ENCODE measurements around the gene DSCAML1. TPM values are rescaled to one million over a fixed set of nuclear protein-coding genes. Genes with fewer than 3 reads are reported as not detected.

DSCAML1 gene
- total and polyA plus RNA-seq, 4 donors, result 0.18 to 1.5 (median 1.1) TPM

DNA sequence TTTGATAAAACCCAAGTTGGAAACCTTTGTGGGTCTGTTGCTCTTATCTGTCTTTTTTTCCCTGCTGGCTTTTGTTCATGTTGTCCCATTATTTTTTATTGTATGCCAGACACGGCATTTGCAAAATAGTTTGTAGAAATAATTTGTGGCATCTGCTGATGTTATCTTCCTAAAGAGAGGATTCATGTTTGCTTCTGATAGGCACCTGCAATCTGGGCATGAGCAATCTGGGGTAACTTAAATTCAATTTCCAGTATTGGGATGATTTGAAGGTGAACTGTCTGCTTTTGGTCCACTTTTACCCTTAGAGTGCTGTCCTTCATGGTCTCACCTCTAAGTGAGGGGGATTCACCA lies 342.5 kb downstream of the DSCAML1 start:
- ATAC-seq (ENCODE audit: insufficient read depth, low FRiP score), result no peak
- TF ChIP-seq, protein P1, sequence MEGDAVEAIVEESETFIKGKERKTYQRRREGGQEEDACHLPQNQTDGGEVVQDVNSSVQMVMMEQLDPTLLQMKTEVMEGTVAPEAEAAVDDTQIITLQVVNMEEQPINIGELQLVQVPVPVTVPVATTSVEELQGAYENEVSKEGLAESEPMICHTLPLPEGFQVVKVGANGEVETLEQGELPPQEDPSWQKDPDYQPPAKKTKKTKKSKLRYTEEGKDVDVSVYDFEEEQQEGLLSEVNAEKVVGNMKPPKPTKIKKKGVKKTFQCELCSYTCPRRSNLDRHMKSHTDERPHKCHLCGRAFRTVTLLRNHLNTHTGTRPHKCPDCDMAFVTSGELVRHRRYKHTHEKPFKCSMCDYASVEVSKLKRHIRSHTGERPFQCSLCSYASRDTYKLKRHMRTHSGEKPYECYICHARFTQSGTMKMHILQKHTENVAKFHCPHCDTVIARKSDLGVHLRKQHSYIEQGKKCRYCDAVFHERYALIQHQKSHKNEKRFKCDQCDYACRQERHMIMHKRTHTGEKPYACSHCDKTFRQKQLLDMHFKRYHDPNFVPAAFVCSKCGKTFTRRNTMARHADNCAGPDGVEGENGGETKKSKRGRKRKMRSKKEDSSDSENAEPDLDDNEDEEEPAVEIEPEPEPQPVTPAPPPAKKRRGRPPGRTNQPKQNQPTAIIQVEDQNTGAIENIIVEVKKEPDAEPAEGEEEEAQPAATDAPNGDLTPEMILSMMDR (IDR thresholded peaks at IDR 0.05; ENCODE audit: control extremely low read depth, extremely low read depth), result no peak

DNA sequence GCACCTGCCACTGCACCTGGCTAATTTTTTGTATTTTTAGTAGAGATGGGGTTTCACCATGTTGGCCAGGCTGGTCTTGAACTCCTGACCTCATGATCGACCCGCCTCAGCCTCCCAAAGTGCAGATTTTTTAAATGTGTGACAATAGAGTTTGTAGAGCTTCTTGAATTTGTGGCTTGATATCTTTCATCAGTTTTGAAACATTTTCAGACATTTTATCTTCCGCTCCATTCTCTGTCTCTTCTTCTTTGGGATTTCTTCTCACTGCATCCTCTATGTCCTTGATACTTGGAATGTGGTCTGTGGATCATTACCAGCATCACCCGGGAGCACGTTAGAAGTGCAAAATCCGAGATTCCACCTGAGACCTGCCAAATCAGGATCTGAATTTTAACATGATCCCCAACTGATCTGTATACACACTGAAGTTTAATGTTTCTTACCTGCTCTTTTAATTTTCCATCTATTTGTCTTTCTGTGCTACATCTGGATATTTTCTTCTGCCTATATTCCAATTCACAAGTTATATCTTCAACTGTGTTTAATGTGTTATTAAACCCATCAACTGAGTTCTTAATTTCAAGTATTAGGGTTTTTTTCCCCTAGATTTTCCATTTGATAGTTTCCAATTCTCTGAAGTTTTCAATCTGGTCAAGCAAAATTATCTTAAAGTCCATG lies 343.0 kb downstream of the DSCAML1 start:
- ATAC-seq (ENCODE audit: insufficient read depth, low FRiP score), result no peak
- WGBS, 2 donors, result 89 to 93% methylated on average over 6 of the region's 6 CpGs
- Histone ChIP-seq H3K27me3 (ENCODE audit: control insufficient read depth in 3 of 3, insufficient read depth in 3 of 3, low read length in 2 of 3) (no peaks in the 10 kb centered on the region), H3K9ac (ENCODE audit: insufficient read depth in 1 of 2, low read length in 2 of 2) (no peak overlapping the region), H3K4me3 (no peak overlapping the region), H3K36me3 (ENCODE audit: control insufficient read depth in 4 of 4, insufficient read depth in 4 of 4, low read length in 4 of 4) (no peaks in the 10 kb centered on the region), H3K9me3 (ENCODE audit: control insufficient read depth in 4 of 4, insufficient read depth in 3 of 4, low read length in 3 of 4) (peaks cover 0 to 8% (median 0%) of the 10 kb centered on the region in 4 donors), H3K27ac (ENCODE audit: low read depth in 1 of 2, low read length in 1 of 2) (no peak overlapping the region), H3K4me1 (ENCODE audit: control insufficient read depth in 5 of 5, insufficient read depth in 5 of 5, low read length in 5 of 5) (peaks cover 0 to 4% (median 0%) of the 10 kb centered on the region in 5 donors)
- DNase-seq, result no peak
- TF ChIP-seq, protein P1 (IDR thresholded peaks at IDR 0.05; ENCODE audit: control extremely low read depth, extremely low read depth), result no peak

More for the DNA sequence above, 342.5 kb downstream of the DSCAML1 start:
- Histone ChIP-seq H3K9me3 (ENCODE audit: control insufficient read depth in 4 of 4, insufficient read depth in 3 of 4, low read length in 3 of 4) (peaks cover 0 to 8% (median 0%) of the 10 kb centered on the region in 4 donors), H3K4me3 (no peak overlapping the region), H3K27me3 (ENCODE audit: control insufficient read depth in 3 of 3, insufficient read depth in 3 of 3, low read length in 2 of 3) (no peaks in the 10 kb centered on the region), H3K27ac (ENCODE audit: low read depth in 1 of 2, low read length in 1 of 2) (no peak overlapping the region), H3K9ac (ENCODE audit: insufficient read depth in 1 of 2, low read length in 2 of 2) (no peak overlapping the region), H3K36me3 (ENCODE audit: control insufficient read depth in 4 of 4, insufficient read depth in 4 of 4, low read length in 4 of 4) (no peaks in the 10 kb centered on the region), H3K4me1 (ENCODE audit: control insufficient read depth in 5 of 5, insufficient read depth in 5 of 5, low read length in 5 of 5) (peaks cover 0 to 4% (median 0%) of the 10 kb centered on the region in 5 donors)
- WGBS, 2 donors, result 83 to 94% methylated on average over 1 of the region's 1 CpG
- no peak for DNase-seq

DNA sequence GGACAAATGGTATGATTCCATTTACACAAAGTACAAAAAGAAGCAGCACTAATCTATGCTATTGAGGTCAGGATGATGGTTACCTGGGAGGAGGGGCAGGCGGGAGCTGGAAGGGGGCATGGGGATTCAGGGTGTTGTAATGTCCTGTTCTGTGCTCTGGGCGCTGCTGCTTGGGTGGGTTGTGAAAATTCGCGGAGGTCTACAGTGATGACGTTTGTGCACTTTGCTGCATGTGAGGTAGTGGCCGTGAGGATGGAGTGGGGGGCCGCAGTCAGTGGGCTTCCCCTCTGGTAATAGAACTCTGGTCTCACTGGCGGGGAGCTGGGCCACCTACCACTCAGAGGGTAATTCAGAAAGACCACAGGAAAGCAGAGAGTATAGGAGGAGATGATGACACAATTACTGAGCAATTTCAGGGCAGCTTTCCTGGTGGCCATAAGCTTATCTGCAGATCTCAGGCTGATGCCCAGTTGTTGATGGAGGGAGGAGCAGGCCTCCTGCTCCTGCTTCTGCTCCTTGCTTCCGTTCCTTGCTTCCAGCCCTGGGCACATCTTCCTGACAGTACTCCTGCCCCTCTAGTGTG lies 347.8 kb downstream of the DSCAML1 start:
- TF ChIP-seq, protein P1 (IDR thresholded peaks at IDR 0.05; ENCODE audit: control extremely low read depth, extremely low read depth), result no peak
- 62 to 86% methylated on average over 9 of the region's 9 CpGs for WGBS, 2 donors
- H3K4me3 ChIP-seq, result no peak overlapping the region

More for the DNA sequence above, 347.8 kb downstream of the DSCAML1 start:
- H3K9ac ChIP-seq (ENCODE audit: insufficient read depth in 1 of 2, low read length in 2 of 2), result no peak overlapping the region
- peaks cover 0 to 2% (median under 1%) of the 10 kb centered on the region in 4 donors for H3K9me3 ChIP-seq (ENCODE audit: control insufficient read depth in 4 of 4, insufficient read depth in 3 of 4, low read length in 3 of 4)
- no peaks in the 10 kb centered on the region for H3K36me3 ChIP-seq (ENCODE audit: control insufficient read depth in 4 of 4, insufficient read depth in 4 of 4, low read length in 4 of 4)
- H3K27ac ChIP-seq (ENCODE audit: low read depth in 1 of 2, low read length in 1 of 2), result no peak overlapping the region
- DNase-seq (no peak), ATAC-seq (ENCODE audit: insufficient read depth, low FRiP score) (no peak)
- H3K27me3 ChIP-seq (ENCODE audit: control insufficient read depth in 3 of 3, insufficient read depth in 3 of 3, low read length in 2 of 3), result peaks cover 0 to 9% (median 0%) of the 10 kb centered on the region in 3 donors
- peaks cover 0 to 12% (median 0%) of the 10 kb centered on the region in 5 donors for H3K4me1 ChIP-seq (ENCODE audit: control insufficient read depth in 5 of 5, insufficient read depth in 5 of 5, low read length in 5 of 5)
